ENCODE data around the gene YJU2. TPM values are rescaled to one million over a fixed set of nuclear protein-coding genes. Genes with fewer than 3 reads are reported as not detected.
A peak's percentile ranks its signal among the peaks of the same experiment; 100 is the strongest.

The YJU2 gene
- total RNA-seq, 1 experiment from 2014 or later = 26.5 TPM

- TF ChIP-seq NR3C1 (CRISPR knock-in tag; conservative IDR thresholded peaks at IDR 0.05; ENCODE audit: low read depth) (no peak), E2F4 (CRISPR knock-in tag; IDR thresholded peaks at IDR 0.05; ENCODE audit: borderline replicate concordance, low read depth) (no peak), ATF3 (CRISPR knock-in tag; conservative IDR thresholded peaks at IDR 0.05) (no peak), ZNF317 (CRISPR knock-in tag; IDR thresholded peaks at IDR 0.05; ENCODE audit: borderline replicate concordance, low read depth) (no peak), AR (CRISPR knock-in tag; IDR thresholded peaks at IDR 0.05) (no peak), FOXK1 (CRISPR knock-in tag; IDR thresholded peaks at IDR 0.05) (no peak), NFE2L1 (CRISPR knock-in tag; IDR thresholded peaks at IDR 0.05) (no peak), MLX (CRISPR knock-in tag; IDR thresholded peaks at IDR 0.05) (no peak), SP1 (CRISPR knock-in tag; conservative IDR thresholded peaks at IDR 0.05) (peak; percentile 41; the same call in 1 of the 2 replicates), JUN (CRISPR knock-in tag; IDR thresholded peaks at IDR 0.05) (no peak), ZNF138 (CRISPR knock-in tag; conservative IDR thresholded peaks at IDR 0.05) (no peak), IRF2 (CRISPR knock-in tag; IDR thresholded peaks at IDR 0.05; ENCODE audit: borderline replicate concordance, low read depth) (no peak), STAT6 (CRISPR knock-in tag; conservative IDR thresholded peaks at IDR 0.05; ENCODE audit: low read depth) (no peak), NR2C2 (CRISPR knock-in tag; IDR thresholded peaks at IDR 0.05) (no peak), MYBL2 (CRISPR knock-in tag; IDR thresholded peaks at IDR 0.05) (no peak), NFYB (CRISPR knock-in tag; conservative IDR thresholded peaks at IDR 0.05; ENCODE audit: low read depth) (no peak), ZNF219 (CRISPR knock-in tag; IDR thresholded peaks at IDR 0.05; ENCODE audit: borderline replicate concordance) (no peak)
- TF ChIP-seq, protein P1, sequence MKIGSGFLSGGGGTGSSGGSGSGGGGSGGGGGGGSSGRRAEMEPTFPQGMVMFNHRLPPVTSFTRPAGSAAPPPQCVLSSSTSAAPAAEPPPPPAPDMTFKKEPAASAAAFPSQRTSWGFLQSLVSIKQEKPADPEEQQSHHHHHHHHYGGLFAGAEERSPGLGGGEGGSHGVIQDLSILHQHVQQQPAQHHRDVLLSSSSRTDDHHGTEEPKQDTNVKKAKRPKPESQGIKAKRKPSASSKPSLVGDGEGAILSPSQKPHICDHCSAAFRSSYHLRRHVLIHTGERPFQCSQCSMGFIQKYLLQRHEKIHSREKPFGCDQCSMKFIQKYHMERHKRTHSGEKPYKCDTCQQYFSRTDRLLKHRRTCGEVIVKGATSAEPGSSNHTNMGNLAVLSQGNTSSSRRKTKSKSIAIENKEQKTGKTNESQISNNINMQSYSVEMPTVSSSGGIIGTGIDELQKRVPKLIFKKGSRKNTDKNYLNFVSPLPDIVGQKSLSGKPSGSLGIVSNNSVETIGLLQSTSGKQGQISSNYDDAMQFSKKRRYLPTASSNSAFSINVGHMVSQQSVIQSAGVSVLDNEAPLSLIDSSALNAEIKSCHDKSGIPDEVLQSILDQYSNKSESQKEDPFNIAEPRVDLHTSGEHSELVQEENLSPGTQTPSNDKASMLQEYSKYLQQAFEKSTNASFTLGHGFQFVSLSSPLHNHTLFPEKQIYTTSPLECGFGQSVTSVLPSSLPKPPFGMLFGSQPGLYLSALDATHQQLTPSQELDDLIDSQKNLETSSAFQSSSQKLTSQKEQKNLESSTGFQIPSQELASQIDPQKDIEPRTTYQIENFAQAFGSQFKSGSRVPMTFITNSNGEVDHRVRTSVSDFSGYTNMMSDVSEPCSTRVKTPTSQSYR (CRISPR knock-in tag; IDR thresholded peaks at IDR 0.05) = no peak
- TF ChIP-seq, protein P2, sequence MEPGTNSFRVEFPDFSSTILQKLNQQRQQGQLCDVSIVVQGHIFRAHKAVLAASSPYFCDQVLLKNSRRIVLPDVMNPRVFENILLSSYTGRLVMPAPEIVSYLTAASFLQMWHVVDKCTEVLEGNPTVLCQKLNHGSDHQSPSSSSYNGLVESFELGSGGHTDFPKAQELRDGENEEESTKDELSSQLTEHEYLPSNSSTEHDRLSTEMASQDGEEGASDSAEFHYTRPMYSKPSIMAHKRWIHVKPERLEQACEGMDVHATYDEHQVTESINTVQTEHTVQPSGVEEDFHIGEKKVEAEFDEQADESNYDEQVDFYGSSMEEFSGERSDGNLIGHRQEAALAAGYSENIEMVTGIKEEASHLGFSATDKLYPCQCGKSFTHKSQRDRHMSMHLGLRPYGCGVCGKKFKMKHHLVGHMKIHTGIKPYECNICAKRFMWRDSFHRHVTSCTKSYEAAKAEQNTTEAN (CRISPR knock-in tag; IDR thresholded peaks at IDR 0.05) = no peak
- TF ChIP-seq, protein P3, sequence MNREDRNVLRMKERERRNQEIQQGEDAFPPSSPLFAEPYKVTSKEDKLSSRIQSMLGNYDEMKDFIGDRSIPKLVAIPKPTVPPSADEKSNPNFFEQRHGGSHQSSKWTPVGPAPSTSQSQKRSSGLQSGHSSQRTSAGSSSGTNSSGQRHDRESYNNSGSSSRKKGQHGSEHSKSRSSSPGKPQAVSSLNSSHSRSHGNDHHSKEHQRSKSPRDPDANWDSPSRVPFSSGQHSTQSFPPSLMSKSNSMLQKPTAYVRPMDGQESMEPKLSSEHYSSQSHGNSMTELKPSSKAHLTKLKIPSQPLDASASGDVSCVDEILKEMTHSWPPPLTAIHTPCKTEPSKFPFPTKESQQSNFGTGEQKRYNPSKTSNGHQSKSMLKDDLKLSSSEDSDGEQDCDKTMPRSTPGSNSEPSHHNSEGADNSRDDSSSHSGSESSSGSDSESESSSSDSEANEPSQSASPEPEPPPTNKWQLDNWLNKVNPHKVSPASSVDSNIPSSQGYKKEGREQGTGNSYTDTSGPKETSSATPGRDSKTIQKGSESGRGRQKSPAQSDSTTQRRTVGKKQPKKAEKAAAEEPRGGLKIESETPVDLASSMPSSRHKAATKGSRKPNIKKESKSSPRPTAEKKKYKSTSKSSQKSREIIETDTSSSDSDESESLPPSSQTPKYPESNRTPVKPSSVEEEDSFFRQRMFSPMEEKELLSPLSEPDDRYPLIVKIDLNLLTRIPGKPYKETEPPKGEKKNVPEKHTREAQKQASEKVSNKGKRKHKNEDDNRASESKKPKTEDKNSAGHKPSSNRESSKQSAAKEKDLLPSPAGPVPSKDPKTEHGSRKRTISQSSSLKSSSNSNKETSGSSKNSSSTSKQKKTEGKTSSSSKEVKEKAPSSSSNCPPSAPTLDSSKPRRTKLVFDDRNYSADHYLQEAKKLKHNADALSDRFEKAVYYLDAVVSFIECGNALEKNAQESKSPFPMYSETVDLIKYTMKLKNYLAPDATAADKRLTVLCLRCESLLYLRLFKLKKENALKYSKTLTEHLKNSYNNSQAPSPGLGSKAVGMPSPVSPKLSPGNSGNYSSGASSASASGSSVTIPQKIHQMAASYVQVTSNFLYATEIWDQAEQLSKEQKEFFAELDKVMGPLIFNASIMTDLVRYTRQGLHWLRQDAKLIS (CRISPR knock-in tag; IDR thresholded peaks at IDR 0.05; ENCODE audit: borderline replicate concordance) = no peak
- TF ChIP-seq, protein P4, sequence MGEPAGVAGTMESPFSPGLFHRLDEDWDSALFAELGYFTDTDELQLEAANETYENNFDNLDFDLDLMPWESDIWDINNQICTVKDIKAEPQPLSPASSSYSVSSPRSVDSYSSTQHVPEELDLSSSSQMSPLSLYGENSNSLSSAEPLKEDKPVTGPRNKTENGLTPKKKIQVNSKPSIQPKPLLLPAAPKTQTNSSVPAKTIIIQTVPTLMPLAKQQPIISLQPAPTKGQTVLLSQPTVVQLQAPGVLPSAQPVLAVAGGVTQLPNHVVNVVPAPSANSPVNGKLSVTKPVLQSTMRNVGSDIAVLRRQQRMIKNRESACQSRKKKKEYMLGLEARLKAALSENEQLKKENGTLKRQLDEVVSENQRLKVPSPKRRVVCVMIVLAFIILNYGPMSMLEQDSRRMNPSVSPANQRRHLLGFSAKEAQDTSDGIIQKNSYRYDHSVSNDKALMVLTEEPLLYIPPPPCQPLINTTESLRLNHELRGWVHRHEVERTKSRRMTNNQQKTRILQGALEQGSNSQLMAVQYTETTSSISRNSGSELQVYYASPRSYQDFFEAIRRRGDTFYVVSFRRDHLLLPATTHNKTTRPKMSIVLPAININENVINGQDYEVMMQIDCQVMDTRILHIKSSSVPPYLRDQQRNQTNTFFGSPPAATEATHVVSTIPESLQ (CRISPR knock-in tag; IDR thresholded peaks at IDR 0.05) = no peak
Observed at GRCh38 chr19:4233282-4233853, 13.5 kb upstream of the YJU2 start (continued).

All from WTC11 (cell line).